WTC11 (cell line): Measurements from ENCODE around the gene SDHAF3. TPM values are rescaled to one million over a fixed set of nuclear protein-coding genes. Genes with fewer than 3 reads are reported as not detected.

ENCODE experiments used
- CDX4 ChIP-seq: fragments of 250-450 bp; sonication (Bioruptor Pico); IDR thresholded peaks from 2 replicates; pipeline ENCODE4 v1.9.0; 2021; ENCODE audit warnings: moderate library complexity, mild to moderate bottlenecking, inconsistent platforms, borderline replicate concordance
- CTCF ChIP-seq: fragments of 200-600 bp; IDR thresholded peaks from 2 replicates; pipeline ENCODE4 v1.8.0; 2022; ENCODE audit warnings: antibody characterized with exemption
- EMX1 ChIP-seq: fragments of 250-450 bp; sonication (Bioruptor Pico); IDR thresholded peaks from 2 replicates; pipeline ENCODE4 v1.8.0; 2021; ENCODE audit warnings: mild to moderate bottlenecking
- ERG ChIP-seq: fragments of 250-450 bp; sonication (Bioruptor Pico); IDR thresholded peaks from 2 replicates; pipeline ENCODE4 v1.8.0; 2021; ENCODE audit warnings: mild to moderate bottlenecking
- ESRRA ChIP-seq: sonication (generic); formaldehyde crosslinking; IDR thresholded peaks from 2 replicates; pipeline ENCODE4 v1.8.1; 2022; ENCODE audit warnings: mild to moderate bottlenecking, missing genetic modification reagents, borderline replicate concordance
- FOXJ3 ChIP-seq: sonication (generic); formaldehyde crosslinking; IDR thresholded peaks from 2 replicates; pipeline ENCODE4 v1.9.0; 2021; ENCODE audit warnings: missing genetic modification reagents, mild to moderate bottlenecking, borderline replicate concordance
- FOXK1 ChIP-seq: sonication (generic); formaldehyde crosslinking; IDR thresholded peaks from 2 replicates; pipeline ENCODE4 v1.8.0; 2022; ENCODE audit warnings: mild to moderate bottlenecking, moderate library complexity, missing genetic modification reagents
- NFYB ChIP-seq: sonication (generic); formaldehyde crosslinking; conservative IDR thresholded peaks from 2 replicates; pipeline ENCODE4 v1.8.0; 2022; ENCODE audit warnings: low read depth, missing genetic modification reagents
- OVOL2 ChIP-seq: fragments of 250-450 bp; sonication (Bioruptor Pico); IDR thresholded peaks from 2 replicates; pipeline ENCODE4 v1.9.0; 2021; ENCODE audit warnings: mild to moderate bottlenecking, borderline replicate concordance
- PREB ChIP-seq: sonication (generic); formaldehyde crosslinking; IDR thresholded peaks from 2 replicates; pipeline ENCODE4 v1.8.1; 2022; ENCODE audit warnings: mild to moderate bottlenecking, missing genetic modification reagents, moderate library complexity, borderline replicate concordance
- PRRX2 ChIP-seq: fragments of 250-450 bp; sonication (Bioruptor Pico); IDR thresholded peaks from 2 replicates; pipeline ENCODE4 v1.8.0; 2021; ENCODE audit warnings: mild to moderate bottlenecking
- RORB ChIP-seq: fragments of 250-450 bp; sonication (Bioruptor Pico); IDR thresholded peaks from 2 replicates; pipeline ENCODE4 v1.9.0; 2021; ENCODE audit warnings: mild to moderate bottlenecking
- SMAD3 ChIP-seq: sonication (generic); formaldehyde crosslinking; IDR thresholded peaks from 2 replicates; pipeline ENCODE4 v1.8.0; 2022; ENCODE audit warnings: missing genetic modification reagents, mild to moderate bottlenecking, borderline replicate concordance
- SOX15 ChIP-seq: fragments of 250-450 bp; sonication (Bioruptor Pico); IDR thresholded peaks from 2 replicates; pipeline ENCODE4 v1.9.0; 2021; ENCODE audit warnings: mild to moderate bottlenecking
- STAT6 ChIP-seq: sonication (generic); formaldehyde crosslinking; conservative IDR thresholded peaks from 2 replicates; pipeline ENCODE4 v1.8.1; 2023; ENCODE audit warnings: mild to moderate bottlenecking, low read depth, missing genetic modification reagents, moderate library complexity
- TP53 ChIP-seq: sonication (generic); formaldehyde crosslinking; IDR thresholded peaks from 2 replicates; pipeline ENCODE4 v1.8.1; 2023; ENCODE audit warnings: mild to moderate bottlenecking, missing genetic modification reagents
- USF2 ChIP-seq: sonication (generic); formaldehyde crosslinking; IDR thresholded peaks from 2 replicates; pipeline ENCODE4 v1.8.1; 2023; ENCODE audit warnings: mild to moderate bottlenecking, missing genetic modification reagents, moderate library complexity
- ZNF232 ChIP-seq: sonication (generic); formaldehyde crosslinking; IDR thresholded peaks from 2 replicates; pipeline ENCODE4 v1.8.0; 2022; ENCODE audit warnings: mild to moderate bottlenecking, missing genetic modification reagents
- ZNF281 ChIP-seq: sonication (generic); formaldehyde crosslinking; IDR thresholded peaks from 2 replicates; pipeline ENCODE4 v1.8.0; 2023; ENCODE audit warnings: mild to moderate bottlenecking, missing genetic modification reagents
- ZNF396 ChIP-seq: fragments of 250-450 bp; sonication (Bioruptor Pico); IDR thresholded peaks from 2 replicates; pipeline ENCODE4 v1.8.0; 2021; ENCODE audit warnings: mild to moderate bottlenecking, moderate library complexity, borderline replicate concordance
- ZNF416 ChIP-seq: fragments of 250-450 bp; sonication (Bioruptor Pico); IDR thresholded peaks from 2 replicates; pipeline ENCODE4 v1.9.0; 2021; ENCODE audit warnings: mild to moderate bottlenecking, inconsistent platforms
- ZNF425 ChIP-seq: fragments of 250-450 bp; sonication (Bioruptor Pico); conservative IDR thresholded peaks from 2 replicates; pipeline ENCODE4 v1.9.0; 2021; ENCODE audit warnings: mild to moderate bottlenecking
- ZNF512 ChIP-seq: sonication (generic); formaldehyde crosslinking; IDR thresholded peaks from 2 replicates; pipeline ENCODE4 v1.8.1; 2022; ENCODE audit warnings: missing genetic modification reagents, borderline replicate concordance
- total RNA-seq: library from RNA; stranded (reverse); gene quantifications from 3 replicates; pipeline ENCODE4 v1.2.3, GENCODE V29; 2021

SDHAF3 gene
- total RNA-seq, 1 experiment from 2014 or later: 32.0 TPM

GRCh38 chr7:97117372-97118188, at the start of gene SDHAF3 (continued):
- TF ChIP-seq ERG (CRISPR knock-in tag) (no peak), ZNF396 (CRISPR knock-in tag) (no peak), SOX15 (CRISPR knock-in tag) (no peak), RORB (CRISPR knock-in tag) (no peak), ZNF416 (no peak), NFYB (CRISPR knock-in tag) (no peak), PRRX2 (no peak), ZNF512 (no peak), FOXJ3 (CRISPR knock-in tag) (no peak), PREB (CRISPR knock-in tag) (no peak), FOXK1 (CRISPR knock-in tag) (peak; percentile 90), ZNF425 (CRISPR knock-in tag) (no peak), ZNF281 (CRISPR knock-in tag) (peak; percentile 74; the same call in 1 of the 2 replicates), ESRRA (CRISPR knock-in tag) (0 out of 2 replicates have a peak, but pooled peaks have one; percentile 68), SMAD3 (no peak), ZNF232 (CRISPR knock-in tag) (peak; percentile 43; the same call in 1 of the 2 replicates), STAT6 (no peak), EMX1 (CRISPR knock-in tag) (no peak), USF2 (CRISPR knock-in tag) (no peak), OVOL2 (no peak), TP53 (CRISPR knock-in tag) (no peak; the same call in 1 of the 2 replicates), CDX4 (CRISPR knock-in tag) (no peak), CTCF (no peak)
